Activated naive CD4-positive, alpha-beta T cell treated with anti-CD3 and anti-CD28 coated beads, Interleukin-2, amount 10 ng/mL, durations not matched to agents 7 days and 5 days (primary cell): Measurements from ENCODE around the gene TICRR.
"Not testable (repeated sequence)": the region's sequence is repeated elsewhere in the genome, so short reads cannot be mapped to it uniquely, and the experiment has no call there.

Experiments used
- CTCF ChIA-PET: fragments of 350-600 bp; sonication (Branson Sonifier 250); formaldehyde crosslinking; loops from one replicate; lab custom pipeline; 2021; ENCODE audit warnings: antibody characterized with exemption; lab: Charles Lee
- DNase-seq: peaks from one replicate; pipeline ENCODE4 v3.0.0-alpha.2; 2020
- H3K27ac Mint-ChIP-seq: one replicate; pipeline ENCODE4 v1.8.0; 2021; ENCODE audit warnings: mild to moderate bottlenecking, moderate library complexity, mixed read lengths
- H3K27me3 Mint-ChIP-seq: one replicate; pipeline ENCODE4 v1.8.0; 2021; ENCODE audit warnings: mild to moderate bottlenecking, mixed read lengths
- H3K36me3 Mint-ChIP-seq: one replicate; pipeline ENCODE4 v1.8.0; 2021; ENCODE audit warnings: mixed read lengths
- H3K4me1 Mint-ChIP-seq: one replicate; pipeline ENCODE4 v1.8.0; 2021; ENCODE audit warnings: mixed read lengths
- H3K4me3 Mint-ChIP-seq: one replicate; pipeline ENCODE4 v1.8.0; 2021; ENCODE audit warnings: mild to moderate bottlenecking, moderate library complexity, mixed read lengths
- H3K9me3 Mint-ChIP-seq: one replicate; pipeline ENCODE4 v1.8.0; 2021; ENCODE audit warnings: mixed read lengths

The TICRR gene

DNA sequence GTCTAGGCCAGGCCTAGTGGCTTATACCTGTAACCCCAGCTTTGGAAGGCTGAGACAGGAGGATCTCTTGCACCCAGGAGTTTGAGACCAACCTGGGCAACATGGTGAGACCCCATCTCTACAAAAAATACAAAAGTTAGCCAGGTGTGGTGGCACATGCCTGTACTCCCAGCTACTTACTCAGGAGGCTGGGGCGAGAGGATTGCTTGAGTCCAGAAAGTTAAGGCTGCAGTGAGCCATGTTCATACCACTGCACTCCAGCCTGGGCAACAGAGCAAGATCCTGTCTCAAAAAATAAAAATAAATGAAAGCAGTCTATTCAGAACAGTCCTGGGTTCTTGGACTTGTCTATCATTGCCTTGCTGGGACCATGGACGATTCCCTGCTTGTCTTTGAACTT is 5.5 kb downstream of the TICRR start:
- CTCF ChIA-PET, H3K4me3 Mint-ChIP-seq, H3K27me3 Mint-ChIP-seq, H3K27ac Mint-ChIP-seq, DNase-seq, H3K9me3 Mint-ChIP-seq: not testable (repeated sequence)
- Mint-ChIP-seq H3K4me1 (peaks cover 39% of the 10 kb centered on the region), H3K36me3 (peaks cover 42% of the 10 kb centered on the region)

DNA sequence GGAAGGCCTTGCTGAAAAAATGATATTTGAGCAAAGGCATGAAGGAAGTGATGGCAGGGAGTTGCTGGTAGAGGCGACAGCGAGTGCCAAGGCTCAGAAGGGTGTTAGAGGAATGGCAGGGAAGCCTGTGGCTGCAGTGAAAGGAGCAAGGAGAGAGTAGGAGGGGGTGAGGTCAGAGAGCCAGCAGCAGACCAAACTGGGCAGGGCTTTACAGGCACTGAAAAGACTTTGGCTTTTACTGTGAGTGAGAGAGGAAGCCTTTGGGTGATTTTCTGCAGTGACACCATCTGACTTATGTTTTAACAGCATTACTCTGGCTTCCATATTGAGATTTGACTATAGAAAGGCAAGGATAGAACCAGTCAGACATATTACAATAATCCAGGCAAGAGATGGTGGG is 11.4 kb downstream of the TICRR start:
- H3K27ac Mint-ChIP-seq: no peak overlapping the region
- peaks cover 27% of the 10 kb centered on the region for H3K36me3 Mint-ChIP-seq
- H3K9me3 Mint-ChIP-seq: no peaks in the 10 kb centered on the region
- H3K4me1 Mint-ChIP-seq: peaks cover under 1% of the 10 kb centered on the region
- H3K4me3 Mint-ChIP-seq: no peak overlapping the region
- CTCF ChIA-PET: no interaction called here
- DNase-seq: no peak
- no peaks in the 10 kb centered on the region for H3K27me3 Mint-ChIP-seq

DNA sequence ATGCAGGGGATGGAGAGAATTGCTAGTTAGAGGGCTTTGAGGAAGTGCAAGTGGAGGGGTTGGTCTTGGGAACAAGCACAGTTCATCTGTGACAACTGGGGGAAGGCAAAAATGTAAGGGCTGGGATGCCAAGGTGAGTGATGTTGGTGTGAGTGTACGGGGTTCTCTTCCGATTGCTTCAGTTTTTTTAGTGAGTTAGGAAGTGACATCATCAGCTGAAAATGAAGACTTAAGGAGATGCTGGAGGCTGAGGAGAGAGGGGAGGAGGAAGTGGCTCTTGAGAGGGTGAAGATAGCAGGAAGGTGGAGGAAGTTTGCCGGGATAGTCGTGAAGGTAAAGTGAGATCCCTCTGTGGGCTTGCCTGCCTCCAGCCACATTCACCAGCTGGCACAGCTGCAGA is 12.7 kb downstream of the TICRR start:
- CTCF ChIA-PET: no interaction called here
- Mint-ChIP-seq H3K4me1 (no peaks in the 10 kb centered on the region), H3K27ac (no peak overlapping the region), H3K9me3 (no peaks in the 10 kb centered on the region), H3K4me3 (no peak overlapping the region), H3K36me3 (peaks cover 23% of the 10 kb centered on the region), H3K27me3 (no peaks in the 10 kb centered on the region)
- no peak for DNase-seq

DNA sequence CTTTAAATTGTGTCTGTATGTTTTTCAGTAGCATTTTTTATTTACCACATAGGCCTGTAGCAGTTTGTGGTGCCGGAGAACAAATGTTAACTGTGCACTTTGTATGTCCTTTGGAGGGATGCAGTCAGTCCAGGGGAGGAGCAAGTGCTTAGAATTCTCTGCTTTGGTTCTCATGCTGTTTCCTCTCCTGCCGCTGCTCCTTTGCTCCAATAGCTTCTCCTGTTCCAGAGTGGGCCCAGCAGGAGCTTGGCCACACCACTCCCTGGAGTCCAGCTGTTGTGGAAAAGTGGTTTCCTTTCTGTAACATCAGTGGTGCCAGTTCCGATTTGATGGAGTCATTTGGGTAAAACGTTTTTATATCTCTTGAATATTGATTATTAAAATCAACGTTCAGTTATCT is 16.6 kb downstream of the TICRR start:
- Mint-ChIP-seq H3K27me3 (no peaks in the 10 kb centered on the region), H3K36me3 (peaks cover 29% of the 10 kb centered on the region), H3K4me1 (no peaks in the 10 kb centered on the region), H3K27ac (no peak overlapping the region), H3K9me3 (no peaks in the 10 kb centered on the region), H3K4me3 (no peak overlapping the region)
- CTCF ChIA-PET: no interaction called here
- DNase-seq: no peak

DNA sequence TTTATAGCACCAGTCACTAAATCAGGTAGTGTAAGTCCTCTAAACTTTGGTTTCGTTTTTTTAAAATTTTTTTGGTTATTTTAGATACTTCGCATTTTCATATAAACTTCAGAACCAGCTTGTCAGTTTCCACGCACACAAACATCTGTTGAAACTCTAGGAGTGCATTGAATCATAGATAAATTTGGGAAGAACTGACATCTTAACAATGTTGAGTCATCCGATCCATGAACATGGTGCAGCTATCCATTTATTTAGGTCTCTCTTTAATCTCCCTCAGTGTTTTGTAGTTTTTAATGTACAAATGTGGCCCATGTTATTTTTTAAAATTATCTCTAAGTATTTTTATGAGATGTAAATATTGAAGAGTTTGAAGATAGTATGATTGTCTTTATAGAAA is 17.7 kb downstream of the TICRR start:
- Mint-ChIP-seq H3K9me3 (no peaks in the 10 kb centered on the region), H3K36me3 (peaks cover 34% of the 10 kb centered on the region), H3K27me3 (no peaks in the 10 kb centered on the region), H3K4me3 (no peak overlapping the region), H3K4me1 (no peaks in the 10 kb centered on the region), H3K27ac (no peak overlapping the region)
- DNase-seq: no peak
- CTCF ChIA-PET: interaction anchor here (1.1 kb wide), 1 partner anchor 12 kb away, joined by 3 read pairs; no protein-coding TSS in a partner anchor

- Mint-ChIP-seq H3K27ac (no peak overlapping the region), H3K4me1 (no peaks in the 10 kb centered on the region), H3K27me3 (no peaks in the 10 kb centered on the region), H3K4me3 (no peak overlapping the region), H3K36me3 (peaks cover 41% of the 10 kb centered on the region), H3K9me3 (no peaks in the 10 kb centered on the region)
- CTCF ChIA-PET: no interaction called here
- DNase-seq: no peak
Measured at GRCh38 chr15:89599021-89599420, 23.8 kb downstream of the TICRR start.

- H3K4me3 Mint-ChIP-seq: no peak overlapping the region
- CTCF ChIA-PET: no interaction called here
- no peaks in the 10 kb centered on the region for H3K27me3 Mint-ChIP-seq
- peaks cover 17% of the 10 kb centered on the region for H3K9me3 Mint-ChIP-seq
- no peak for DNase-seq
- no peak overlapping the region for H3K27ac Mint-ChIP-seq
- H3K4me1 Mint-ChIP-seq: no peaks in the 10 kb centered on the region
- H3K36me3 Mint-ChIP-seq: peaks cover 79% of the 10 kb centered on the region
Measured at GRCh38 chr15:89611317-89611716, 36.0 kb downstream of the TICRR start.

DNA sequence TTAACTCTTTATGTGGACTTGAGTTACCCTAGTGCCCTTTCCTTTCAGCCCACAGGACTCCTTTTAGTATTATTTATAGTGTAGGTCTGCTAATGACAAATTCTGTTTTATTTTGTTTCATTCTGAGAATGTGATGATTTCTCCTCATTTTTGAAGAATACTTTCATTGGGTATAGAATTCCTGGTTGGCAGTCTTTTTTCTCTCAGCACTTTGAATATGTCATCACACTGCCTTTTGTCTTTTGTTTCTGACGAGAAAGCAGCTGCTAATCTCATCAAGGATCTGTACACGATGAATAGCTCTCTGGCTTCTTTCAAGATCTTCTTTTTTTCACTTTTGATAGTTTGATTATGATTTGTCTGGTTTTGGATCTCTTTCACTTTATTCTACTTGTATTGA is 37.8 kb downstream of the TICRR start:
- DNase-seq: no peak
- H3K27me3 Mint-ChIP-seq: no peaks in the 10 kb centered on the region
- H3K36me3 Mint-ChIP-seq: peaks cover 76% of the 10 kb centered on the region
- H3K9me3 Mint-ChIP-seq: peaks cover 17% of the 10 kb centered on the region
- CTCF ChIA-PET: no interaction called here
- no peak overlapping the region for H3K27ac Mint-ChIP-seq
- no peak overlapping the region for H3K4me3 Mint-ChIP-seq
- H3K4me1 Mint-ChIP-seq: no peaks in the 10 kb centered on the region

DNA sequence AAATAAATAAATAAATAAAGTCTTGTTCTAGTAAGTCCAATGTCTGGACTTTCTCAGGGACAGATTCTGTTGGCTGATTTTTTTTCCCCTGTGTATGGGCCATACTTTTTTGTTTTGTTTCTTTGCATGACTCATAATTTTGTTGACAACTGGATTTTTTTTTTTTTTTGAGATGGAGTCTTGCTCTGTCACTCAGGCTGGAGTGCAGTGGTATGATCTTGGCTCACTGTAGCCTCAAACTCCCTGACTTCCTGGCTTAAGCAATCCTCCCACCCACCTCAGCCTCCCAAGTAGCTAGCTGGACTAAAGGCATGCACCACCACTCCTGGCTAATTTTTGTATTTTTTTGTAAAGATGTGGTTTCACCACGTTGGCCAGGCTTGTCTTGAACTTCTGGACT is 38.9 kb downstream of the TICRR start:
- Mint-ChIP-seq H3K4me3 (no peak overlapping the region), H3K27ac (no peak overlapping the region), H3K9me3 (peaks cover 17% of the 10 kb centered on the region), H3K36me3 (peaks cover 75% of the 10 kb centered on the region), H3K4me1 (no peaks in the 10 kb centered on the region), H3K27me3 (no peaks in the 10 kb centered on the region)
- CTCF ChIA-PET: no interaction called here
- DNase-seq: no peak

GRCh38 chr15:89615135-89615534 is 39.9 kb downstream of the TICRR start:
- CTCF ChIA-PET: no interaction called here
- Mint-ChIP-seq H3K4me1 (no peaks in the 10 kb centered on the region), H3K4me3 (no peak overlapping the region), H3K9me3 (peaks cover 17% of the 10 kb centered on the region), H3K27me3 (no peaks in the 10 kb centered on the region), H3K36me3 (peaks cover 71% of the 10 kb centered on the region), H3K27ac (no peak overlapping the region)
- DNase-seq: no peak

- DNase-seq: no peak
- CTCF ChIA-PET: no interaction called here
- Mint-ChIP-seq H3K4me1 (no peaks in the 10 kb centered on the region), H3K36me3 (peaks cover 62% of the 10 kb centered on the region), H3K4me3 (no peak overlapping the region), H3K27ac (no peak overlapping the region), H3K27me3 (no peaks in the 10 kb centered on the region), H3K9me3 (peaks cover 14% of the 10 kb centered on the region)
Measured at GRCh38 chr15:89616228-89616627, 41.0 kb downstream of the TICRR start.

DNA sequence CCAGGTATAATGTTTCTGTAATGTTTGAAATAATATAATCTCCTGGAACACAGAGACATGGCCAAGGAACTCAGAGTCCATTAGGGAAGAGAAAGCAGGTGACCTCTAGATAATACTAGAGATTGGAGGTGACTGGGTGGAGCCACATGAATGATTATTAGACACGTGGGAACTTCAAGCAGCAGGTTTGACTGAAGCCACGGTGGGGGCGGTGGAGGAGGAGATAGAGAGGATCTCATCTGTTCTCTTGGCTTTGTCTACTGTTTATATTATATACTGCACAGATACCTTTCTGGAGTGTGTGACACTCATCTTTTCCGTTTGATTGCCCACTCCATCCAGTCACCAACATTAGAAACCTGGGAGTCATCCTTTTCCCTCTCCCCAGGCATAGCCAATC is 46.3 kb downstream of the TICRR start:
- no peak overlapping the region for H3K4me3 Mint-ChIP-seq
- no peaks in the 10 kb centered on the region for H3K27me3 Mint-ChIP-seq
- CTCF ChIA-PET: no interaction called here
- H3K27ac Mint-ChIP-seq: peak overlapping the region; percentile 24
- H3K4me1 Mint-ChIP-seq: no peaks in the 10 kb centered on the region
- no peaks in the 10 kb centered on the region for H3K9me3 Mint-ChIP-seq
- H3K36me3 Mint-ChIP-seq: peaks cover 66% of the 10 kb centered on the region
- no peak for DNase-seq

GRCh38 chr15:89623165-89623564 is 47.9 kb downstream of the TICRR start:
- CTCF ChIA-PET: no interaction called here
- no peak overlapping the region for H3K27ac Mint-ChIP-seq
- no peaks in the 10 kb centered on the region for H3K4me1 Mint-ChIP-seq

GRCh38 chr15:89625716-89626115 is 50.4 kb downstream of the TICRR start:
- no peak for DNase-seq
- no peaks in the 10 kb centered on the region for H3K27me3 Mint-ChIP-seq
- CTCF ChIA-PET: no interaction called here

More at GRCh38 chr15:89623165-89623564, 47.9 kb downstream of the TICRR start:
- H3K27me3 Mint-ChIP-seq: no peaks in the 10 kb centered on the region
- H3K36me3 Mint-ChIP-seq: peaks cover 68% of the 10 kb centered on the region
- H3K4me3 Mint-ChIP-seq: no peak overlapping the region
- no peaks in the 10 kb centered on the region for H3K9me3 Mint-ChIP-seq
- no peak for DNase-seq

DNA sequence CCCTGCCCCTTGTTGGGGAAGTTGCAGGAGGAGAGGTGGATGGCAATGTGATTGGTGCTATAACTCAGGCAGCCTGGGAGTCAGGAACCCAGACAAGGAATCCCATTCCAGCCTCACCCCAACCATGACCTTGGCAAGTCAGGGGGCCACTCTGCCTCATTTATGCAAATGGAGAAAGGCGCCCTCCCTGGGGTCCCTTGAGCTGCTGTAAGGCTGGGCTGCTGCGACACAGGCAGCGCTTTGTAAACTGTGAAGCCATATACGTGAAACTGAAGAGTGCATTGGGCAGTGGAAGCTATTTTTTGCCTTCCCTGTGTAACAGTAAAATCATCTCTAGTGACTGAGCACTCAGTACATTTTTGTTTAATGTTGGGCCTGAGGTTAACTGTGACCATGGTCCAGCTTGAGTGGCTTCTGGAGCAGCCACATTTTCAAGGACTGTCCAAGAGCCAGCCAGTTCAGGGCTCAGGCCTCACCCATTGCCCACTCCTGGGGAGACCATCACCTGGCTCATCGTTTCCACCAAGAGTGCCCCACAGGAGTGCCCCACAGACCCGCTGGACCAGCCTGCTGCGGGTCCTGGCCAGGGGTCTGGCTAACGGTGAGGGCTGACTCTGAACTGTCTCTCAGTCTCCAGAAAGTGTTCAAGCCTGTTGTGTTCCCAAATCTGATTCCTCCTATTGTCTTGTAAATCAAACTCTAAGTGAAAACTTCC is 52.1 kb downstream of the TICRR start:
- no peaks in the 10 kb centered on the region for H3K9me3 Mint-ChIP-seq
- no peak overlapping the region for H3K4me3 Mint-ChIP-seq
- H3K36me3 Mint-ChIP-seq: peaks cover 64% of the 10 kb centered on the region
- no peaks in the 10 kb centered on the region for H3K27me3 Mint-ChIP-seq
- CTCF ChIA-PET: no interaction called here
- H3K27ac Mint-ChIP-seq: no peak overlapping the region
- H3K4me1 Mint-ChIP-seq: no peaks in the 10 kb centered on the region
- no peak for DNase-seq

More at GRCh38 chr15:89625716-89626115, 50.4 kb downstream of the TICRR start:
- H3K27ac Mint-ChIP-seq: no peak overlapping the region
- peaks cover 66% of the 10 kb centered on the region for H3K36me3 Mint-ChIP-seq
- no peak overlapping the region for H3K4me3 Mint-ChIP-seq
- no peaks in the 10 kb centered on the region for H3K9me3 Mint-ChIP-seq
- H3K4me1 Mint-ChIP-seq: no peaks in the 10 kb centered on the region
